Measurements from ENCODE around the gene SLC25A18.

The SLC25A18 gene

GRCh38 chr22:17537155-17537554, 26.1 kb upstream of the SLC25A18 start:
- no peak for TF ChIP-seq CTCF (IDR thresholded peaks at IDR 0.05; ENCODE audit: control insufficient read depth, extremely low read depth, insufficient read depth)
- no peak for DNase-seq (ENCODE audit: low read depth)

GRCh38 chr22:17540481-17540880, 22.8 kb upstream of the SLC25A18 start:
- DNase-seq (ENCODE audit: low read depth): no peak
- H3K4me3 ChIP-seq (ENCODE audit: low read depth, low read length): no peak overlapping the region
- TF ChIP-seq CTCF (IDR thresholded peaks at IDR 0.05; ENCODE audit: control insufficient read depth, extremely low read depth, insufficient read depth): no peak

More at GRCh38 chr22:17537155-17537554, 26.1 kb upstream of the SLC25A18 start:
- H3K4me3 ChIP-seq (ENCODE audit: low read depth, low read length): no peak overlapping the region

- no peak overlapping the region for H3K4me3 ChIP-seq (ENCODE audit: low read depth, low read length)
- DNase-seq (ENCODE audit: low read depth): no peak
- TF ChIP-seq CTCF (IDR thresholded peaks at IDR 0.05; ENCODE audit: control insufficient read depth, extremely low read depth, insufficient read depth): no peak
These were observed 21.8 kb upstream of the SLC25A18 start for GRCh38 chr22:17541476-17541875.

GRCh38 chr22:17542452-17542851, 20.8 kb upstream of the SLC25A18 start:
- no peak for DNase-seq (ENCODE audit: low read depth)
- TF ChIP-seq CTCF (IDR thresholded peaks at IDR 0.05; ENCODE audit: control insufficient read depth, extremely low read depth, insufficient read depth): no peak

GRCh38 chr22:17548010-17548755, 15.1 kb upstream of the SLC25A18 start:
- no peak for DNase-seq (ENCODE audit: low read depth)
- H3K4me3 ChIP-seq (ENCODE audit: low read depth, low read length): no peak overlapping the region
- no peak for TF ChIP-seq CTCF (IDR thresholded peaks at IDR 0.05; ENCODE audit: control insufficient read depth, extremely low read depth, insufficient read depth)

More at GRCh38 chr22:17542452-17542851, 20.8 kb upstream of the SLC25A18 start:
- H3K4me3 ChIP-seq (ENCODE audit: low read depth, low read length): no peak overlapping the region

- DNase-seq (ENCODE audit: low read depth): no peak
- TF ChIP-seq CTCF (IDR thresholded peaks at IDR 0.05; ENCODE audit: control insufficient read depth, extremely low read depth, insufficient read depth): no peak
- no peak overlapping the region for H3K4me3 ChIP-seq (ENCODE audit: low read depth, low read length)
These were observed 14.6 kb upstream of the SLC25A18 start for GRCh38 chr22:17548756-17549035.

GRCh38 chr22:17549183-17549582, 14.1 kb upstream of the SLC25A18 start:
- no peak overlapping the region for H3K4me3 ChIP-seq (ENCODE audit: low read depth, low read length)
- no peak for TF ChIP-seq CTCF (IDR thresholded peaks at IDR 0.05; ENCODE audit: control insufficient read depth, extremely low read depth, insufficient read depth)
- DNase-seq (ENCODE audit: low read depth): no peak
